H1 (cell line): Measurements from ENCODE around the gene MACROD2. TPM values are rescaled to one million over a fixed set of nuclear protein-coding genes. Genes with fewer than 3 reads are reported as not detected.
"Not testable (repeated sequence)": the region's sequence is repeated elsewhere in the genome, so short reads cannot be mapped to it uniquely, and the experiment has no call there.

Source experiments
- CTCF ChIA-PET: fragments of 300-600 bp; sonication (Branson Sonifier 250); formaldehyde crosslinking; loops from one replicate; lab custom pipeline; 2021; ENCODE audit not compliant: partially characterized antibody; lab: Charles Lee
- POLR2A ChIA-PET: fragments of 300-600 bp; sonication (Branson Sonifier 250); formaldehyde crosslinking; loops from one replicate; lab custom pipeline; 2021; ENCODE audit warnings: inconsistent platforms; ENCODE audit not compliant: partially characterized antibody; lab: Charles Lee
- DNase-seq, 2 experiments: peaks; one replicate each; pipeline versions ENCODE4 v3.0.0 to v3.0.0-alpha.2; 2010 to 2022; ENCODE audit warnings: low spot score in 2 of 2, low read depth in 1 of 2, mixed read lengths in 1 of 2
- FAIRE-seq: peaks from 2 replicates; lab custom pipeline; 2011; peaks lifted over from hg19 to GRCh38; lab: Jason Lieb, UNC
- H2AFZ ChIP-seq: 2 replicates; pipeline ENCODE4 v1.8.1; 2012; ENCODE audit warnings: low read length, inconsistent platforms
- H2AK5ac ChIP-seq: 2 replicates; pipeline ENCODE4 v1.6.1; 2013; ENCODE audit warnings: low read depth, low read length
- H2BK120ac ChIP-seq: replicated peaks from 2 replicates; pipeline ENCODE3; 2013; ENCODE audit warnings: low read depth, low read length, inconsistent platforms
- H2BK12ac ChIP-seq: 2 replicates; pipeline ENCODE4 v1.6.1; 2013; ENCODE audit warnings: low read depth, low read length
- H2BK15ac ChIP-seq: 2 replicates; pipeline ENCODE4 v1.6.1; 2013; ENCODE audit warnings: low read length
- H2BK20ac ChIP-seq: 2 replicates; pipeline ENCODE4 v1.6.1; 2013; ENCODE audit warnings: low read length
- H2BK5ac ChIP-seq: 2 replicates; pipeline ENCODE4 v1.6.1; 2013; ENCODE audit warnings: low read depth, low read length
- H3K14ac ChIP-seq: 2 replicates; pipeline ENCODE4 v1.6.1; 2013; ENCODE audit warnings: inconsistent platforms; ENCODE audit not compliant: insufficient read length
- H3K18ac ChIP-seq: 2 replicates; pipeline ENCODE4 v1.6.1; 2013; ENCODE audit warnings: low read length; ENCODE audit errors: extremely low read depth
- H3K23ac ChIP-seq: 2 replicates; pipeline ENCODE4 v1.6.1; 2013; ENCODE audit warnings: inconsistent platforms; ENCODE audit not compliant: insufficient read length
- H3K23me2 ChIP-seq: 2 replicates; pipeline ENCODE4 v1.6.1; 2013; ENCODE audit warnings: low read depth, low read length
- H3K27ac ChIP-seq: 2 replicates; pipeline ENCODE4 v1.6.1; 2011; ENCODE audit warnings: low read depth, low read length, inconsistent platforms
- H3K27me3 ChIP-seq, 4 experiments: replicated peaks in 1 of 4; 1 replicate in 1 of 4; 2 replicates in 3 of 4; pipeline versions ENCODE4 v1.6.1 to v1.8.1; 2011 to 2013; ENCODE audit warnings: low read length in 3 of 4, mild to moderate bottlenecking in 3 of 4, inconsistent platforms in 2 of 4, mixed read lengths in 2 of 4, moderate library complexity in 1 of 4; ENCODE audit not compliant: control insufficient read depth in 3 of 4, insufficient read depth in 3 of 4; ENCODE audit errors: extremely low read depth in 1 of 4
- H3K36me3 ChIP-seq, 4 experiments: 2 replicates each; pipeline versions ENCODE4 v1.6.1 to v1.8.1; 2011 to 2013; ENCODE audit warnings: mild to moderate bottlenecking in 4 of 4, low read length in 3 of 4, moderate library complexity in 2 of 4, control low read depth in 1 of 4, inconsistent platforms in 1 of 4; ENCODE audit not compliant: insufficient read depth in 4 of 4, control insufficient read depth in 2 of 4
- H3K4ac ChIP-seq: replicated peaks from 2 replicates; pipeline ENCODE3; 2013; ENCODE audit warnings: low read length, low read depth, mixed read lengths, inconsistent platforms; ENCODE audit not compliant: insufficient read length
- H3K4me1 ChIP-seq, 4 experiments: replicated peaks in 1 of 4; 1 replicate in 1 of 4; 2 replicates in 3 of 4; pipeline versions ENCODE4 v1.6.1 to v1.8.1; 2011 to 2013; ENCODE audit warnings: low read length in 3 of 4, inconsistent platforms in 2 of 4, mixed read lengths in 1 of 4; ENCODE audit not compliant: insufficient read depth in 4 of 4, control insufficient read depth in 3 of 4
- H3K4me2 ChIP-seq, 2 experiments: 2 replicates each; pipeline versions ENCODE4 v1.6.1 to v1.8.1; 2011 to 2013; ENCODE audit warnings: low read depth in 2 of 2, low read length in 2 of 2, control low read depth in 1 of 2, inconsistent platforms in 1 of 2, mild to moderate bottlenecking in 1 of 2; ENCODE audit not compliant: insufficient read depth in 1 of 2
- H3K4me3 ChIP-seq, 4 experiments: fragments of 200-600, 300-600 bp in 1 of 4; sonication (generic), shearing (Covaris generic), sonication (Bioruptor Twin) in 1 of 4; 2 replicates each; pipeline versions ENCODE4 v1.5.1 to v1.8.1; 2011 to 2016; ENCODE audit warnings: low read length in 4 of 4, low read depth in 3 of 4, control low read depth in 2 of 4, inconsistent platforms in 2 of 4, mild to moderate bottlenecking in 2 of 4, mixed read lengths in 1 of 4, moderate library complexity in 1 of 4; ENCODE audit not compliant: insufficient read depth in 2 of 4; ENCODE audit errors: extremely low read depth in 1 of 4
- H3K56ac ChIP-seq: replicated peaks from 2 replicates; pipeline ENCODE3; 2013; ENCODE audit warnings: low read depth, mild to moderate bottlenecking, mixed read lengths, low read length, inconsistent platforms; ENCODE audit not compliant: insufficient read length
- H3K79me1 ChIP-seq: 2 replicates; pipeline ENCODE4 v1.6.1; 2013; ENCODE audit warnings: low read depth, low read length, control low read depth
- H3K79me2 ChIP-seq, 2 experiments: 2 replicates each; pipeline versions ENCODE4 v1.6.1 to v1.8.1; 2012 to 2013; ENCODE audit warnings: low read length in 2 of 2, mild to moderate bottlenecking in 2 of 2, inconsistent platforms in 1 of 2; ENCODE audit not compliant: insufficient read depth in 2 of 2, control insufficient read depth in 1 of 2
- H3K9ac ChIP-seq, 4 experiments: replicated peaks in 1 of 4; 1 replicate in 1 of 4; 2 replicates in 3 of 4; pipeline versions ENCODE4 v1.6.1 to v1.8.1; 2011 to 2013; ENCODE audit warnings: low read depth in 3 of 4, low read length in 3 of 4, control low read depth in 2 of 4, mild to moderate bottlenecking in 2 of 4, moderate library complexity in 2 of 4, inconsistent platforms in 1 of 4; ENCODE audit errors: extremely low read depth in 1 of 4
- H3K9me3 ChIP-seq, 2 experiments: 2 replicates each; pipeline versions ENCODE4 v1.6.1 to v1.8.1; 2012 to 2013; ENCODE audit warnings: mild to moderate bottlenecking in 2 of 2, moderate library complexity in 2 of 2, control low read depth in 1 of 2, inconsistent platforms in 1 of 2, low read depth in 1 of 2, low read length in 1 of 2, mixed read lengths in 1 of 2; ENCODE audit not compliant: insufficient read depth in 2 of 2
- H4K20me1 ChIP-seq, 2 experiments: replicated peaks in 1 of 2; 2 replicates each; pipeline versions ENCODE3 to v1.8.1; 2011 to 2013; ENCODE audit warnings: inconsistent platforms in 2 of 2, low read length in 2 of 2, mild to moderate bottlenecking in 1 of 2; ENCODE audit not compliant: insufficient read depth in 2 of 2, control insufficient read depth in 1 of 2
- H4K5ac ChIP-seq: 2 replicates; pipeline ENCODE4 v1.6.1; 2013; ENCODE audit warnings: low read length, low read depth, mixed read lengths, inconsistent platforms; ENCODE audit not compliant: insufficient read length
- H4K8ac ChIP-seq: 2 replicates; pipeline ENCODE4 v1.8.0; 2013; ENCODE audit warnings: mild to moderate bottlenecking, moderate library complexity, low read length, inconsistent platforms; ENCODE audit not compliant: insufficient read depth; ENCODE audit errors: extremely low read depth
- H4K91ac ChIP-seq: replicated peaks from 2 replicates; pipeline ENCODE3; 2013; ENCODE audit warnings: low read length, mixed read lengths, inconsistent platforms; ENCODE audit not compliant: insufficient read length
- ATF2 ChIP-seq: IDR thresholded peaks from 2 replicates; pipeline ENCODE4 v1.6.1; 2012; ENCODE audit warnings: low read length, inconsistent platforms
- BACH1 ChIP-seq: IDR thresholded peaks from 2 replicates; pipeline ENCODE4 v1.6.1; 2012; ENCODE audit warnings: low read length, improper control_type of control experiment
- E2F6 ChIP-seq: IDR thresholded peaks from 2 replicates; pipeline ENCODE4 v1.6.1; 2012; ENCODE audit warnings: inconsistent platforms
- NRF1 ChIP-seq: IDR thresholded peaks from 2 replicates; pipeline ENCODE4 v1.6.1; 2011; ENCODE audit warnings: mild to moderate bottlenecking, low read depth, low read length, improper control_type of control experiment
- SP1 ChIP-seq: IDR thresholded peaks from 2 replicates; pipeline ENCODE4 v1.6.1; 2011; ENCODE audit warnings: low read depth, low read length
- YY1 ChIP-seq: IDR thresholded peaks from 2 replicates; pipeline ENCODE4 v1.6.1; 2011; ENCODE audit warnings: low read depth, mild to moderate bottlenecking, low read length
- WGBS, 2 experiments: shearing (Covaris generic) in 1 of 2; methylation state at CpG; one replicate each; pipeline versions ENCODE4 v1.1.6 to v1.1.7; 2013 to 2015; ENCODE audit warnings: low lambda C conversion rate in 2 of 2, mixed read lengths in 2 of 2, inconsistent platforms in 1 of 2, low coverage in 1 of 2, missing lambda C conversion rate in 1 of 2; ENCODE audit not compliant: insufficient replicate concordance in 2 of 2, insufficient coverage in 1 of 2, insufficient read length in 1 of 2; ENCODE audit errors: extremely low coverage in 1 of 2, missing lambda C conversion rate in 1 of 2; 5-methylcytosine and 5-hydroxymethylcytosine counted together
- polyA plus RNA-seq, 7 experiments: library from polyadenylated mRNA; depleted of rRNA in 3 of 7; stranded (reverse) in 5 of 7; unstranded in 2 of 7; fragments of >200 nt in 5 of 7; fragments of 200-250 nt in 2 of 7; gene quantifications; 1 replicate in 5 of 7; 2 replicates in 1 of 7; 4 replicates in 1 of 7; pipeline versions ENCODE4 v1.2.1 to v1.2.3, GENCODE V29; 2011 to 2013; ENCODE audit warnings: missing spikeins in 2 of 7, mixed read lengths in 2 of 7
- total RNA-seq: library from RNA; stranded (reverse); fragmentation: NEBNext Ultra II Directional; extraction: Animal tissue kit (Norgen Biotek cat#: 25700); gene quantifications from 2 replicates; pipeline ENCODE4 v1.2.1, GENCODE V29; 2021

MACROD2 gene
- total and polyA plus RNA-seq, 2 of the 8 experiments (the other 6 are each of a cell fraction or from before 2014, with no cell fraction given), result 0.70 to 3.9 TPM

- no peak for TF ChIP-seq ATF2
- no peak for TF ChIP-seq NRF1
- no peak for TF ChIP-seq SP1
- TF ChIP-seq E2F6, result no peak
- no peak for TF ChIP-seq BACH1
- TF ChIP-seq YY1, result no peak
These were observed 1201.4 kb downstream of the MACROD2 start (continued) for GRCh38 chr20:15196547-15197255.

GRCh38 chr20:15198017-15198416, 1202.7 kb downstream of the MACROD2 start:
- H2BK120ac ChIP-seq, H3K79me2 ChIP-seq, H3K4me3 ChIP-seq, DNase-seq, H2BK15ac ChIP-seq, H2AK5ac ChIP-seq, H2BK12ac ChIP-seq, H3K14ac ChIP-seq, H4K91ac ChIP-seq, H3K4me1 ChIP-seq, H3K27ac ChIP-seq, H3K56ac ChIP-seq, H3K4ac ChIP-seq, H3K79me1 ChIP-seq, H3K18ac ChIP-seq, H4K5ac ChIP-seq, H3K9me3 ChIP-seq, H3K23me2 ChIP-seq, H2BK5ac ChIP-seq, H2BK20ac ChIP-seq, H3K36me3 ChIP-seq, H3K27me3 ChIP-seq, H2AFZ ChIP-seq, H3K4me2 ChIP-seq, CTCF ChIA-PET, H3K9ac ChIP-seq, H4K20me1 ChIP-seq, H3K23ac ChIP-seq, POLR2A ChIA-PET, FAIRE-seq, H4K8ac ChIP-seq: not testable (repeated sequence)
- WGBS, 2 experiments, result 96% methylated on average over 10 of the region's 10 CpGs; no CpG with 5 or more reads in 1 of the 2 experiments
